HCT116 (cell line): ENCODE measurements around the gene CELF2. TPM values are rescaled to one million over a fixed set of nuclear protein-coding genes. Genes with fewer than 3 reads are reported as not detected.

Experiments
- ATAC-seq: fragments of 200-7000 bp; cut with Tn5 transposase; 2 replicates; pipeline ENCODE4 v1.9.1; 2020; ENCODE audit warnings: mild to moderate bottlenecking, moderate library complexity
- BruUV-seq: library from RNA; stranded (reverse); fragments of 400-500 nt; replicated peaks from 2 replicates; lab custom pipeline; 2021; lab: Mats Ljungman, UMichigan
- CTCF ChIA-PET: fragments of 300-600 bp; sonication (Branson Sonifier 250); formaldehyde crosslinking; loops from one replicate; lab custom pipeline; 2021; ENCODE audit warnings: antibody characterized with exemption; lab: Charles Lee
- POLR2A ChIA-PET: fragments of 300-600, 350-600 bp; sonication (Branson Sonifier 250); formaldehyde crosslinking; loops from one replicate; lab custom pipeline; 2021; ENCODE audit warnings: antibody characterized with exemption; lab: Charles Lee
- RAD21 ChIA-PET, 2 experiments: fragments of 300-600 bp; sonication (Branson Sonifier 250); formaldehyde crosslinking; loops; one replicate each; lab custom pipeline; 2023; ENCODE audit warnings: low total read pairs in 2 of 2; ENCODE audit not compliant: uncharacterized antibody in 2 of 2, unreplicated experiment in 2 of 2, low non-redundant PET in 1 of 2; lab: Charles Lee
- DNase-seq: peaks from one replicate; pipeline ENCODE4 v3.0.0-alpha.2; 2010; ENCODE audit warnings: low read depth, low spot score
- H2AFZ ChIP-seq: fragments of 200-600 bp; shearing (Covaris generic), sonication (generic); 2 replicates; pipeline ENCODE4 v1.6.1; 2017; ENCODE audit warnings: low read depth, mixed run types, mixed read lengths, antibody characterized with exemption, low read length; ENCODE audit not compliant: poor library complexity, severe bottlenecking
- H3K27ac ChIP-seq: 2 replicates; pipeline ENCODE4 v1.5.1; 2012; ENCODE audit warnings: low read depth, low read length
- H3K27me3 ChIP-seq: fragments of 200-600 bp; sonication (generic); 2 replicates; pipeline ENCODE4 v1.6.1; 2016; ENCODE audit warnings: mixed run types, low read length, mixed read lengths; ENCODE audit not compliant: insufficient read depth
- H3K36me3 ChIP-seq, 2 experiments: fragments of 200-500 bp in 1 of 2; fragments of 200-600 bp in 1 of 2; sonication (Bioruptor generic) in 1 of 2; sonication (generic) in 1 of 2; 2 replicates each; pipeline versions ENCODE4 v1.5.1 to v1.6.1; 2014 to 2016; ENCODE audit warnings: low read length in 2 of 2, inconsistent platforms in 1 of 2, mixed read lengths in 1 of 2, mixed run types in 1 of 2; ENCODE audit not compliant: insufficient read depth in 2 of 2, control insufficient read depth in 1 of 2
- H3K4me1 ChIP-seq, 2 experiments: fragments of 200-600 bp in 1 of 2; sonication (generic) in 1 of 2; 2 replicates each; pipeline versions ENCODE4 v1.5.1 to v1.6.1; 2012 to 2017; ENCODE audit warnings: low read length in 2 of 2, inconsistent platforms in 1 of 2, mild to moderate bottlenecking in 1 of 2, mixed read lengths in 1 of 2, mixed run types in 1 of 2, moderate library complexity in 1 of 2; ENCODE audit not compliant: insufficient read depth in 2 of 2, control insufficient read depth in 1 of 2
- H3K4me2 ChIP-seq: fragments of 200-600 bp; sonication (generic); 2 replicates; pipeline ENCODE4 v1.6.1; 2017; ENCODE audit warnings: mixed run types, low read length, mixed read lengths
- H3K4me3 ChIP-seq, 2 experiments: fragments of 200-600 bp in 1 of 2; sonication (generic) in 1 of 2; replicated peaks in 1 of 2; 2 replicates each; pipeline ENCODE4 v1.5.1; 2011 to 2016; ENCODE audit warnings: low read length in 2 of 2, control low read depth in 1 of 2, low read depth in 1 of 2, mild to moderate bottlenecking in 1 of 2, mixed read lengths in 1 of 2, mixed run types in 1 of 2
- H3K79me2 ChIP-seq: fragments of 200-600 bp; sonication (generic); 2 replicates; pipeline ENCODE4 v1.6.1; 2017; ENCODE audit warnings: mild to moderate bottlenecking, mixed run types, low read length, moderate library complexity, mixed read lengths; ENCODE audit not compliant: insufficient read depth
- H3K9ac ChIP-seq: fragments of 200-600 bp; sonication (generic); 2 replicates; pipeline ENCODE4 v1.6.1; 2016; ENCODE audit warnings: low read length, mixed read lengths
- H3K9me2 ChIP-seq: fragments of 200-600 bp; sonication (generic), shearing (Covaris generic); 2 replicates; pipeline ENCODE4 v1.6.1; 2017; ENCODE audit warnings: mixed run types, mild to moderate bottlenecking, moderate library complexity; ENCODE audit not compliant: insufficient read depth
- H3K9me3 ChIP-seq, 2 experiments: fragments of 200-500 bp in 1 of 2; fragments of 200-600 bp in 1 of 2; sonication (Bioruptor generic) in 1 of 2; sonication (generic) in 1 of 2; 2 replicates each; pipeline ENCODE4 v1.6.1; 2014 to 2017; ENCODE audit warnings: low read length in 2 of 2, mixed read lengths in 2 of 2, inconsistent platforms in 1 of 2, low read depth in 1 of 2, mild to moderate bottlenecking in 1 of 2, mixed run types in 1 of 2, moderate library complexity in 1 of 2; ENCODE audit not compliant: control insufficient read depth in 1 of 2, insufficient read depth in 1 of 2
- H4K20me1 ChIP-seq: fragments of 200-600 bp; sonication (generic), shearing (Covaris generic); 2 replicates; pipeline ENCODE4 v1.6.1; 2017; ENCODE audit warnings: mixed run types, mild to moderate bottlenecking, moderate library complexity; ENCODE audit not compliant: insufficient read depth
- CEBPB ChIP-seq: IDR thresholded peaks from 2 replicates; pipeline ENCODE4 v1.6.1; 2012; ENCODE audit warnings: low read depth
- EZH2 ChIP-seq: fragments of 200-600 bp; sonication (generic); IDR thresholded peaks from 2 replicates; pipeline ENCODE4 v1.6.1; 2017; ENCODE audit warnings: antibody characterized with exemption, mixed run types
- EZH2phosphoT487 ChIP-seq: fragments of 200-600 bp; IDR thresholded peaks from 2 replicates; pipeline ENCODE4 v1.6.1; 2018; ENCODE audit warnings: antibody characterized with exemption, borderline replicate concordance
- FOSL1 ChIP-seq: IDR thresholded peaks from 2 replicates; pipeline ENCODE4 v1.6.1; 2012; ENCODE audit warnings: low read depth
- POLR2A ChIP-seq: IDR thresholded peaks from 2 replicates; pipeline ENCODE4 v1.7.0; 2011; ENCODE audit warnings: borderline replicate concordance; ENCODE audit not compliant: insufficient read depth, insufficient read length; ENCODE audit errors: extremely low read depth
- SIN3A ChIP-seq: IDR thresholded peaks from 2 replicates; pipeline ENCODE4 v1.6.1; 2012; ENCODE audit warnings: low read depth
- SRF ChIP-seq: IDR thresholded peaks from 2 replicates; pipeline ENCODE4 v1.6.1; 2012; ENCODE audit warnings: low read depth
- TCF7L2 ChIP-seq: IDR thresholded peaks from 2 replicates; pipeline ENCODE4 v1.7.0; 2011; ENCODE audit warnings: borderline replicate concordance, inconsistent platforms; ENCODE audit not compliant: insufficient read depth, insufficient read length; ENCODE audit errors: extremely low read depth
- ZFX ChIP-seq: fragments of 450-650 bp; IDR thresholded peaks from 2 replicates; pipeline ENCODE4 v1.6.1; 2017
- ZNF274 ChIP-seq: fragments of 200-500 bp; sonication (Bioruptor generic); IDR thresholded peaks from 2 replicates; pipeline ENCODE4 v1.6.1; 2014; ENCODE audit warnings: mild to moderate bottlenecking, low read depth, low read length, inconsistent platforms
- intact Hi-C: fragments of 100-400 bp; cut with micrococcal nuclease; formaldehyde crosslinking; loops from 2 replicates; pipeline ENCODE4 v1.10.0; 2022
- total RNA-seq: library from RNA; stranded (reverse); gene quantifications from one replicate; pipeline ENCODE4 v1.2.1, GENCODE V29; 2021; ENCODE audit not compliant: unreplicated experiment
- TF ChIP-seq, protein P1 (sequence below): IDR thresholded peaks from 2 replicates; pipeline ENCODE4 v1.6.1; 2012
- TF ChIP-seq, protein P2 (sequence below): IDR thresholded peaks from 2 replicates; pipeline ENCODE4 v1.6.1; 2012; ENCODE audit warnings: low read depth
- TF ChIP-seq, protein P3 (sequence below), 3 experiments: fragments of 200-600 bp in 1 of 3; sonication (generic) in 1 of 3; IDR thresholded peaks in 2 of 3; conservative IDR thresholded peaks in 1 of 3; 2 replicates each; pipeline ENCODE4 v1.5.1; 2012 to 2017; ENCODE audit warnings: low read depth in 2 of 3, low read length in 2 of 3, antibody characterized with exemption in 1 of 3, borderline replicate concordance in 1 of 3, control low read depth in 1 of 3, mild to moderate bottlenecking in 1 of 3, mixed read lengths in 1 of 3, mixed run types in 1 of 3, moderate library complexity in 1 of 3; ENCODE audit not compliant: insufficient read depth in 1 of 3
- TF ChIP-seq, protein P4 (sequence below): IDR thresholded peaks from 2 replicates; pipeline ENCODE4 v1.6.1; 2012
- TF ChIP-seq, protein P5 (sequence below): IDR thresholded peaks from 2 replicates; pipeline ENCODE4 v1.6.1; 2011; ENCODE audit warnings: mild to moderate bottlenecking, low read length, moderate library complexity; ENCODE audit not compliant: insufficient replicate concordance; ENCODE audit errors: extremely low read depth

The CELF2 gene
- total RNA-seq, 1 experiment from 2014 or later, result 0.66 TPM

DNA sequence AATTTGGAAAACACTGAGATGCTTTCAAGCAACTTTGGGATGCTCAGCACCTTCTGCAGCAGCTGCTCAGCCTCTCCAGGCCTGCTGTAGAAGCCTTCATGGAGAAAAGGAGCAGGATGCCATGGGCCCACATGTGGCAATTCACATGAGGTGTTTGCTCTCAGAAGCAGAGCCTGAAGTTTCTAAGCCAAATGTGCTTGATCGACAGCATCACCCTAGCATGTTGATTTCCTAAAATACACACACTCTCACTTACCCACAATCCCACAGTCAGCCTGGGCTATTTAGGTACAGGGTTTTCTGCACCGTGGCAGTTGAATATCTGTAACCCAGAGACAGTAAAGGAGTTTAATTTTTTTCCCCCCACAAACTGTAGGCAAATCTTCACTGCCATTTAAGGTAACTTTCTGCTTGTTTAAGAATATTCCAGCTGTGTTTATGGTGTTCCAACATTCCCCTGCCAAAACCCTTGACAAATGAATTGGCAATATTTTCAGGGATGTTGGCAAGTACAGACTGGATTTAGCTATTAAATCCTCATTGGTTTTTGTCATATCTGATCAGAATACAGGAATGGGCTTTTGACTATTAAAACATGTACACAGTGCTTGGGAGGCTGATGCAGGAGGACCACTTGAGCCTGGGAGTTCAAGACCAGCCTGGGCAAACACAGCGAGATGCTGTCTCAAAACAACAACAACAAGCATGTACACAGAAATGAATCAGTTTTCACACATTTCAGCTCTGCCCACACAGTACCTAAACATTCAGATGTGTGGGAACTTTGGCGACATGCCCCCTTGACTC is 244.2 kb downstream of the CELF2 start:
- Histone ChIP-seq H3K4me2 (no peak overlapping the region), H3K9me2 (no peaks in the 10 kb centered on the region), H3K9me3 (no peaks in the 10 kb centered on the region), H2AFZ (no peak overlapping the region), H4K20me1 (no peaks in the 10 kb centered on the region), H3K4me3 (no peak overlapping the region), H3K79me2 (no peaks in the 10 kb centered on the region), H3K27ac (no peak overlapping the region), H3K9ac (no peak overlapping the region), H3K36me3 (no peaks in the 10 kb centered on the region), H3K4me1 (no peaks in the 10 kb centered on the region), H3K27me3 (0 out of 2 replicates have a peak, but pooled peaks cover 15% of the 10 kb centered on the region)
- ChIA-PET RAD21 (no interaction called here), POLR2A (no interaction called here), CTCF (no interaction called here)
- ATAC-seq (no peak), DNase-seq (no peak)
- intact Hi-C loops, result no loop called here
- BruUV-seq, result no TSS peak
- TF ChIP-seq EZH2, result no peak
- TF ChIP-seq, protein P1, sequence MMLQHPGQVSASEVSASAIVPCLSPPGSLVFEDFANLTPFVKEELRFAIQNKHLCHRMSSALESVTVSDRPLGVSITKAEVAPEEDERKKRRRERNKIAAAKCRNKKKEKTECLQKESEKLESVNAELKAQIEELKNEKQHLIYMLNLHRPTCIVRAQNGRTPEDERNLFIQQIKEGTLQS, result no peak
- TF ChIP-seq ZFX, result no peak
- TF ChIP-seq, protein P2, sequence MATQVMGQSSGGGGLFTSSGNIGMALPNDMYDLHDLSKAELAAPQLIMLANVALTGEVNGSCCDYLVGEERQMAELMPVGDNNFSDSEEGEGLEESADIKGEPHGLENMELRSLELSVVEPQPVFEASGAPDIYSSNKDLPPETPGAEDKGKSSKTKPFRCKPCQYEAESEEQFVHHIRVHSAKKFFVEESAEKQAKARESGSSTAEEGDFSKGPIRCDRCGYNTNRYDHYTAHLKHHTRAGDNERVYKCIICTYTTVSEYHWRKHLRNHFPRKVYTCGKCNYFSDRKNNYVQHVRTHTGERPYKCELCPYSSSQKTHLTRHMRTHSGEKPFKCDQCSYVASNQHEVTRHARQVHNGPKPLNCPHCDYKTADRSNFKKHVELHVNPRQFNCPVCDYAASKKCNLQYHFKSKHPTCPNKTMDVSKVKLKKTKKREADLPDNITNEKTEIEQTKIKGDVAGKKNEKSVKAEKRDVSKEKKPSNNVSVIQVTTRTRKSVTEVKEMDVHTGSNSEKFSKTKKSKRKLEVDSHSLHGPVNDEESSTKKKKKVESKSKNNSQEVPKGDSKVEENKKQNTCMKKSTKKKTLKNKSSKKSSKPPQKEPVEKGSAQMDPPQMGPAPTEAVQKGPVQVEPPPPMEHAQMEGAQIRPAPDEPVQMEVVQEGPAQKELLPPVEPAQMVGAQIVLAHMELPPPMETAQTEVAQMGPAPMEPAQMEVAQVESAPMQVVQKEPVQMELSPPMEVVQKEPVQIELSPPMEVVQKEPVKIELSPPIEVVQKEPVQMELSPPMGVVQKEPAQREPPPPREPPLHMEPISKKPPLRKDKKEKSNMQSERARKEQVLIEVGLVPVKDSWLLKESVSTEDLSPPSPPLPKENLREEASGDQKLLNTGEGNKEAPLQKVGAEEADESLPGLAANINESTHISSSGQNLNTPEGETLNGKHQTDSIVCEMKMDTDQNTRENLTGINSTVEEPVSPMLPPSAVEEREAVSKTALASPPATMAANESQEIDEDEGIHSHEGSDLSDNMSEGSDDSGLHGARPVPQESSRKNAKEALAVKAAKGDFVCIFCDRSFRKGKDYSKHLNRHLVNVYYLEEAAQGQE, result no peak
- no peak for TF ChIP-seq TCF7L2
- TF ChIP-seq SIN3A, result no peak
- TF ChIP-seq CEBPB, result no peak
- TF ChIP-seq, protein P3, sequence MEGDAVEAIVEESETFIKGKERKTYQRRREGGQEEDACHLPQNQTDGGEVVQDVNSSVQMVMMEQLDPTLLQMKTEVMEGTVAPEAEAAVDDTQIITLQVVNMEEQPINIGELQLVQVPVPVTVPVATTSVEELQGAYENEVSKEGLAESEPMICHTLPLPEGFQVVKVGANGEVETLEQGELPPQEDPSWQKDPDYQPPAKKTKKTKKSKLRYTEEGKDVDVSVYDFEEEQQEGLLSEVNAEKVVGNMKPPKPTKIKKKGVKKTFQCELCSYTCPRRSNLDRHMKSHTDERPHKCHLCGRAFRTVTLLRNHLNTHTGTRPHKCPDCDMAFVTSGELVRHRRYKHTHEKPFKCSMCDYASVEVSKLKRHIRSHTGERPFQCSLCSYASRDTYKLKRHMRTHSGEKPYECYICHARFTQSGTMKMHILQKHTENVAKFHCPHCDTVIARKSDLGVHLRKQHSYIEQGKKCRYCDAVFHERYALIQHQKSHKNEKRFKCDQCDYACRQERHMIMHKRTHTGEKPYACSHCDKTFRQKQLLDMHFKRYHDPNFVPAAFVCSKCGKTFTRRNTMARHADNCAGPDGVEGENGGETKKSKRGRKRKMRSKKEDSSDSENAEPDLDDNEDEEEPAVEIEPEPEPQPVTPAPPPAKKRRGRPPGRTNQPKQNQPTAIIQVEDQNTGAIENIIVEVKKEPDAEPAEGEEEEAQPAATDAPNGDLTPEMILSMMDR (IDR thresholded peaks at IDR 0.05 in 2 of 3, conservative IDR thresholded peaks at IDR 0.05 in 1 of 3; ENCODE audit: borderline replicate concordance in 1 of 3, insufficient read depth in 1 of 3, low read depth in 2 of 3, low read length in 2 of 3), result no peak
- TF ChIP-seq, protein P4, sequence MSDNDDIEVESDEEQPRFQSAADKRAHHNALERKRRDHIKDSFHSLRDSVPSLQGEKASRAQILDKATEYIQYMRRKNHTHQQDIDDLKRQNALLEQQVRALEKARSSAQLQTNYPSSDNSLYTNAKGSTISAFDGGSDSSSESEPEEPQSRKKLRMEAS, result no peak
- no peak for TF ChIP-seq POLR2A
- TF ChIP-seq SRF, result no peak
- no peak for TF ChIP-seq ZNF274
- TF ChIP-seq, protein P5, sequence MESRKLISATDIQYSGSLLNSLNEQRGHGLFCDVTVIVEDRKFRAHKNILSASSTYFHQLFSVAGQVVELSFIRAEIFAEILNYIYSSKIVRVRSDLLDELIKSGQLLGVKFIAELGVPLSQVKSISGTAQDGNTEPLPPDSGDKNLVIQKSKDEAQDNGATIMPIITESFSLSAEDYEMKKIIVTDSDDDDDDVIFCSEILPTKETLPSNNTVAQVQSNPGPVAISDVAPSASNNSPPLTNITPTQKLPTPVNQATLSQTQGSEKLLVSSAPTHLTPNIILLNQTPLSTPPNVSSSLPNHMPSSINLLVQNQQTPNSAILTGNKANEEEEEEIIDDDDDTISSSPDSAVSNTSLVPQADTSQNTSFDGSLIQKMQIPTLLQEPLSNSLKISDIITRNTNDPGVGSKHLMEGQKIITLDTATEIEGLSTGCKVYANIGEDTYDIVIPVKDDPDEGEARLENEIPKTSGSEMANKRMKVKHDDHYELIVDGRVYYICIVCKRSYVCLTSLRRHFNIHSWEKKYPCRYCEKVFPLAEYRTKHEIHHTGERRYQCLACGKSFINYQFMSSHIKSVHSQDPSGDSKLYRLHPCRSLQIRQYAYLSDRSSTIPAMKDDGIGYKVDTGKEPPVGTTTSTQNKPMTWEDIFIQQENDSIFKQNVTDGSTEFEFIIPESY, result no peak
- no peak for TF ChIP-seq EZH2phosphoT487
- TF ChIP-seq FOSL1, result no peak
